PFSK-1 (cell line): Measurements from ENCODE around the gene PROB1.

Experiments
- POLR2AphosphoS5 ChIP-seq: IDR thresholded peaks from 2 replicates; pipeline ENCODE4 v1.6.1; 2012; ENCODE audit warnings: low read depth, mild to moderate bottlenecking, control low read depth, low read length, moderate library complexity
- REST ChIP-seq, 2 experiments: IDR thresholded peaks; 2 replicates each; pipeline versions ENCODE4 v1.6.1 to v1.8.0; 2011 to 2012; ENCODE audit warnings: low read depth in 2 of 2, low read length in 2 of 2, control low read depth in 1 of 2, inconsistent platforms in 1 of 2, mild to moderate bottlenecking in 1 of 2, moderate library complexity in 1 of 2; ENCODE audit not compliant: insufficient read depth in 1 of 2
- SIN3A ChIP-seq: IDR thresholded peaks from 2 replicates; pipeline ENCODE4 v1.6.1; 2012; ENCODE audit warnings: mild to moderate bottlenecking, low read length, moderate library complexity, borderline replicate concordance; ENCODE audit not compliant: insufficient read depth
- TAF1 ChIP-seq: IDR thresholded peaks from 2 replicates; pipeline ENCODE4 v1.6.1; 2012; ENCODE audit warnings: low read length, control low read depth, borderline replicate concordance; ENCODE audit not compliant: insufficient read depth

DNA sequence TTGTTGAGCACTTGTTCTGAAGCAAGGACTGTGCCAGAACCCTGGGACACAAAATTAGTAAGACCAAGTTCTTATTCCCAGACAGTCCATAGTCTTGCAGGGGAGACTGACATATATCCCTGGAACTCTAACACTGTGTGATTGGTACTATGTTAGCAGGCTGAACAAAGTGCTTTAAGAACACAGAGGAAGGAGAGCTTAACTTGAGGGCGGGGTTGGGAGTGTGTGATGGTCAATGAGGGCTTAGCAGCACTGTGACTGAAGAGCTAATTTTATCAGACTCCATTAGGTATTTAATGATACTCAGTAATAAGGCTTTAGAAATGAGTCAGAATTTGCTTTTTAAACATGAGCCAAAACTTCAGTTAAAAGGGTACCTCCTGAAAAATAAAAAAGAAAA, 23.9 kb upstream of the PROB1 start:
- no peak for TF ChIP-seq POLR2AphosphoS5
- TF ChIP-seq TAF1 = no peak
- no peak for TF ChIP-seq REST (IDR thresholded peaks at IDR 0.05; ENCODE audit: insufficient read depth in 1 of 2, low read depth in 2 of 2, low read length in 2 of 2)
- TF ChIP-seq SIN3A = no peak
